MM.1S (cell line): ENCODE results near the gene SPATA6.
"Not testable (repeated sequence)": the region's sequence is repeated elsewhere in the genome, so short reads cannot be mapped to it uniquely, and the experiment has no call there.

Experiments used
- EZH2 ChIP-seq: fragments of 300-600 bp; sonication (generic); optimal IDR thresholded peaks from 2 replicates; pipeline ENCODE3; 2017; ENCODE audit warnings: low read depth, mild to moderate bottlenecking, antibody characterized with exemption, low read length, mixed read lengths
- EZH2phosphoT487 ChIP-seq: fragments of 300-600 bp; sonication (generic); IDR thresholded peaks from 2 replicates; pipeline ENCODE4 v1.6.1; 2018; ENCODE audit warnings: antibody characterized with exemption, low read length
- TF ChIP-seq, protein P1 (sequence below): fragments of 300-600 bp; sonication (generic); IDR thresholded peaks from 2 replicates; pipeline ENCODE4 v1.5.1; 2016; ENCODE audit warnings: antibody characterized with exemption, low read length, mixed read lengths

DNA sequence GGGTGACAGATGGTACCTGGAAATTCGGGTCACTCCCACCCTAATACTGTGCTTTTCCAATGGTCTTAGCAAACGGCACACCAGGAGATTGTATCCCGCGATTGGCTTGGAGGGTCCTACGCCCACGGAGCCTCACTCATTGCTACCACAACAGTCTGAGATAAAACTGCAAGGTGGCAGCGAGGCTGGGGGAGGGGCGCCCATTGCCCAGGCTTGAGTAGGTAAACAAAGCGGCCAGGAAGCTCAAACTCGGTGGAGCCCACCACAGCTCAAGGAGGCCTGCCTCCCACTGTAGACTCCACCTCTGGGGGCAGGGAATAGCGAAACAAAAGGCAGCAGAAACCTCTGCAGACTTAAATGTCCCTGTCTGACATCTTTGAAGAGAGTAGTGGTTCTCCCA, 160.2 kb downstream of the SPATA6 start:
- TF ChIP-seq, protein P1, sequence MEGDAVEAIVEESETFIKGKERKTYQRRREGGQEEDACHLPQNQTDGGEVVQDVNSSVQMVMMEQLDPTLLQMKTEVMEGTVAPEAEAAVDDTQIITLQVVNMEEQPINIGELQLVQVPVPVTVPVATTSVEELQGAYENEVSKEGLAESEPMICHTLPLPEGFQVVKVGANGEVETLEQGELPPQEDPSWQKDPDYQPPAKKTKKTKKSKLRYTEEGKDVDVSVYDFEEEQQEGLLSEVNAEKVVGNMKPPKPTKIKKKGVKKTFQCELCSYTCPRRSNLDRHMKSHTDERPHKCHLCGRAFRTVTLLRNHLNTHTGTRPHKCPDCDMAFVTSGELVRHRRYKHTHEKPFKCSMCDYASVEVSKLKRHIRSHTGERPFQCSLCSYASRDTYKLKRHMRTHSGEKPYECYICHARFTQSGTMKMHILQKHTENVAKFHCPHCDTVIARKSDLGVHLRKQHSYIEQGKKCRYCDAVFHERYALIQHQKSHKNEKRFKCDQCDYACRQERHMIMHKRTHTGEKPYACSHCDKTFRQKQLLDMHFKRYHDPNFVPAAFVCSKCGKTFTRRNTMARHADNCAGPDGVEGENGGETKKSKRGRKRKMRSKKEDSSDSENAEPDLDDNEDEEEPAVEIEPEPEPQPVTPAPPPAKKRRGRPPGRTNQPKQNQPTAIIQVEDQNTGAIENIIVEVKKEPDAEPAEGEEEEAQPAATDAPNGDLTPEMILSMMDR: not testable (repeated sequence)
- TF ChIP-seq EZH2, EZH2phosphoT487: not testable (repeated sequence)
